IPS-18a (cell line): ENCODE measurements around the gene C7.
"Not testable (repeated sequence)": the region's sequence is repeated elsewhere in the genome, so short reads cannot be mapped to it uniquely, and the experiment has no call there.

Experiments
- H3K27ac ChIP-seq: one replicate; pipeline ENCODE4 v1.5.1; 2013; ENCODE audit warnings: low read length
- H3K27me3 ChIP-seq: one replicate; pipeline ENCODE4 v1.6.1; 2013; ENCODE audit warnings: mild to moderate bottlenecking, low read length; ENCODE audit not compliant: control insufficient read depth, insufficient read depth
- H3K36me3 ChIP-seq: one replicate; pipeline ENCODE4 v1.6.1; 2013; ENCODE audit warnings: low read depth, low read length; ENCODE audit not compliant: control insufficient read depth
- H3K4me1 ChIP-seq: one replicate; pipeline ENCODE4 v1.6.1; 2013; ENCODE audit warnings: low read depth, low read length; ENCODE audit not compliant: control insufficient read depth
- H3K4me3 ChIP-seq: one replicate; pipeline ENCODE4 v1.5.1; 2013; ENCODE audit warnings: low read length
- H3K9ac ChIP-seq: one replicate; pipeline ENCODE4 v1.6.1; 2013; ENCODE audit warnings: mild to moderate bottlenecking, low read length, moderate library complexity
- H3K9me3 ChIP-seq: one replicate; pipeline ENCODE4 v1.6.1; 2013; ENCODE audit warnings: low read depth, low read length; ENCODE audit not compliant: control insufficient read depth

The C7 gene

GRCh38 chr5:40999142-40999541, 89.8 kb downstream of the C7 start:
- H3K9me3 ChIP-seq: no peaks in the 10 kb centered on the region
- H3K27me3 ChIP-seq: no peaks in the 10 kb centered on the region
- H3K27ac ChIP-seq: no peak overlapping the region
- H3K9ac ChIP-seq: no peak overlapping the region
- H3K4me1 ChIP-seq: no peaks in the 10 kb centered on the region
- H3K4me3 ChIP-seq: no peak overlapping the region
- no peaks in the 10 kb centered on the region for H3K36me3 ChIP-seq

- H3K27ac ChIP-seq: no peak overlapping the region
Observed at GRCh38 chr5:40999966-41000365, 90.7 kb downstream of the C7 start.

GRCh38 chr5:41003670-41004376, 94.5 kb downstream of the C7 start:
- Histone ChIP-seq H3K27ac (no peak overlapping the region), H3K9me3 (no peaks in the 10 kb centered on the region), H3K9ac (no peak overlapping the region), H3K27me3 (no peaks in the 10 kb centered on the region), H3K4me3 (no peak overlapping the region), H3K36me3 (no peaks in the 10 kb centered on the region), H3K4me1 (no peaks in the 10 kb centered on the region)

More at GRCh38 chr5:40999966-41000365, 90.7 kb downstream of the C7 start:
- H3K9me3 ChIP-seq: no peaks in the 10 kb centered on the region
- no peak overlapping the region for H3K4me3 ChIP-seq
- no peaks in the 10 kb centered on the region for H3K4me1 ChIP-seq
- no peaks in the 10 kb centered on the region for H3K36me3 ChIP-seq
- H3K27me3 ChIP-seq: no peaks in the 10 kb centered on the region
- H3K9ac ChIP-seq: no peak overlapping the region

- Histone ChIP-seq H3K4me1 (no peaks in the 10 kb centered on the region), H3K27me3 (no peaks in the 10 kb centered on the region), H3K27ac (no peak overlapping the region), H3K36me3 (no peaks in the 10 kb centered on the region), H3K4me3 (no peak overlapping the region), H3K9me3 (no peaks in the 10 kb centered on the region), H3K9ac (no peak overlapping the region)
Observed at GRCh38 chr5:41004931-41005330, 95.6 kb downstream of the C7 start.

GRCh38 chr5:41009232-41009631, 99.9 kb downstream of the C7 start:
- Histone ChIP-seq H3K27ac (no peak overlapping the region), H3K4me3 (no peak overlapping the region), H3K27me3 (no peaks in the 10 kb centered on the region), H3K36me3 (no peaks in the 10 kb centered on the region), H3K9me3 (no peaks in the 10 kb centered on the region), H3K4me1 (no peaks in the 10 kb centered on the region), H3K9ac (no peak overlapping the region)

GRCh38 chr5:41010572-41010971, 101.3 kb downstream of the C7 start:
- H3K36me3 ChIP-seq: no peaks in the 10 kb centered on the region
- H3K4me1 ChIP-seq: no peaks in the 10 kb centered on the region
- H3K4me3 ChIP-seq: no peak overlapping the region
- H3K27me3 ChIP-seq: no peaks in the 10 kb centered on the region
- no peak overlapping the region for H3K9ac ChIP-seq
- no peak overlapping the region for H3K27ac ChIP-seq
- no peaks in the 10 kb centered on the region for H3K9me3 ChIP-seq

GRCh38 chr5:41012318-41012717, 103.0 kb downstream of the C7 start:
- Histone ChIP-seq H3K4me1 (no peaks in the 10 kb centered on the region), H3K4me3 (no peak overlapping the region), H3K36me3 (no peaks in the 10 kb centered on the region), H3K9me3 (no peaks in the 10 kb centered on the region), H3K27me3 (no peaks in the 10 kb centered on the region), H3K9ac (no peak overlapping the region), H3K27ac (no peak overlapping the region)

- not testable (repeated sequence) for H3K4me3 ChIP-seq, H3K27me3 ChIP-seq, H3K9ac ChIP-seq, H3K9me3 ChIP-seq, H3K4me1 ChIP-seq, H3K36me3 ChIP-seq, H3K27ac ChIP-seq
Observed at GRCh38 chr5:41022600-41022999, 113.3 kb downstream of the C7 start.
